Ishikawa (cell line): Measurements from ENCODE around the gene NUDT10.

Experiments
- CEBPB ChIP-seq: IDR thresholded peaks from 2 replicates; pipeline ENCODE4 v1.6.1; 2012
- EGR1 ChIP-seq: IDR thresholded peaks from 2 replicates; pipeline ENCODE4 v1.6.1; 2012
- EP300 ChIP-seq: IDR thresholded peaks from 2 replicates; pipeline ENCODE4 v1.6.1; 2012; ENCODE audit warnings: borderline replicate concordance
- MAX ChIP-seq: IDR thresholded peaks from 2 replicates; pipeline ENCODE4 v1.6.1; 2012
- NFIC ChIP-seq: IDR thresholded peaks from 2 replicates; pipeline ENCODE4 v1.6.1; 2012
- REST ChIP-seq: IDR thresholded peaks from 2 replicates; pipeline ENCODE4 v1.6.1; 2012; ENCODE audit warnings: low read depth, mild to moderate bottlenecking
- TAF1 ChIP-seq: IDR thresholded peaks from 2 replicates; pipeline ENCODE4 v1.6.1; 2012; ENCODE audit warnings: low read depth, mild to moderate bottlenecking
- TCF12 ChIP-seq: IDR thresholded peaks from 2 replicates; pipeline ENCODE4 v1.6.1; 2012; ENCODE audit warnings: low read depth
- YY1 ChIP-seq: IDR thresholded peaks from 2 replicates; pipeline ENCODE4 v1.6.1; 2012; ENCODE audit warnings: low read depth
- ZBTB7A ChIP-seq: IDR thresholded peaks from 2 replicates; pipeline ENCODE4 v1.6.1; 2012; ENCODE audit warnings: low read depth

GRCh38 chrX:51292421-51292820 lies 40.2 kb upstream of the NUDT10 start:
- TF ChIP-seq MAX, result no peak
- TF ChIP-seq TCF12, result no peak
- no peak for TF ChIP-seq EGR1
- no peak for TF ChIP-seq ZBTB7A
- no peak for TF ChIP-seq YY1
- TF ChIP-seq NFIC, result no peak
- no peak for TF ChIP-seq CEBPB
- TF ChIP-seq REST, result no peak
- no peak for TF ChIP-seq TAF1
- no peak for TF ChIP-seq EP300
